Neural crest cell (in vitro differentiated cells): ENCODE measurements around the gene TCP1. TPM values are rescaled to one million over a fixed set of nuclear protein-coding genes. Genes with fewer than 3 reads are reported as not detected.
"Not testable (repeated sequence)": the region's sequence is repeated elsewhere in the genome, so short reads cannot be mapped to it uniquely, and the experiment has no call there.

ENCODE experiments used
- DNase-seq: peaks from one replicate; pipeline ENCODE4 v3.0.0; 2021; ENCODE audit warnings: low read depth, mixed read lengths, low spot score
- H3K27ac Mint-ChIP-seq: one replicate; pipeline ENCODE4 v1.8.0; 2021; ENCODE audit warnings: mild to moderate bottlenecking, mixed read lengths; ENCODE audit not compliant: unreplicated experiment
- H3K27me3 Mint-ChIP-seq: 2 replicates; pipeline ENCODE4 v1.8.0; 2021; ENCODE audit warnings: low read depth, mild to moderate bottlenecking, mixed read lengths
- H3K36me3 Mint-ChIP-seq: 2 replicates; pipeline ENCODE4 v1.8.0; 2021; ENCODE audit warnings: low read depth, mild to moderate bottlenecking, mixed read lengths
- H3K4me1 Mint-ChIP-seq: 2 replicates; pipeline ENCODE4 v1.8.0; 2021; ENCODE audit warnings: mixed read lengths
- H3K4me3 Mint-ChIP-seq: one replicate; pipeline ENCODE4 v1.8.0; 2021; ENCODE audit warnings: mild to moderate bottlenecking, mixed read lengths
- H3K9me3 Mint-ChIP-seq: 2 replicates; pipeline ENCODE4 v1.8.0; 2021; ENCODE audit warnings: mixed read lengths
- total RNA-seq: library from RNA; stranded (reverse); gene quantifications from 2 replicates; pipeline ENCODE4 v1.2.1, GENCODE V29; 2021
- TF ChIP-seq, protein P1 (sequence below): fragments of 200-600 bp; sonication (generic); conservative IDR thresholded peaks from 2 replicates; pipeline ENCODE4 v1.5.0; 2021; ENCODE audit warnings: antibody characterized with exemption, mild to moderate bottlenecking

The TCP1 gene
- total RNA-seq, 1 donor from 2014 or later = 246 TPM

DNA sequence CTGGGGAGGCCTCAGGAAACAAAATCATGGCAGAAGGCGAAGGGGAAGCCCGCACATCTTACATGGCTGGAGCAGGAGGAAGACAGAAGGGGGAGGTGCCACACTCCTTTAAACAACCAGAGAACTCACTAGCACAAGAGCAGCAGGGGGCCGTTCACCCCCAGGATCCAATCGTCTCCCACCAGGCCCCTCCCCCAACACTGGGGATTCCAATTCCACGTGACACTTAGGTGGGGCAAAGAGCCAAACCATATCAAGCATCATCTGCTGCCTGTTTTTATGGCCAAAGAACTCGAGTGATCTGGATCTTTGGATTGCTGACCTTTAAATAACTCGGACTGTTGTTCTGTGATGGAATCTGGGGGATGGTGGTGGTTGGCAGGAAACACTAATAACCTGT lies 38.7 kb upstream of the TCP1 start:
- no peak for DNase-seq
- H3K27me3 Mint-ChIP-seq = no peaks in the 10 kb centered on the region
- H3K4me1 Mint-ChIP-seq = peaks cover 10% of the 10 kb centered on the region
- TF ChIP-seq, protein P1, sequence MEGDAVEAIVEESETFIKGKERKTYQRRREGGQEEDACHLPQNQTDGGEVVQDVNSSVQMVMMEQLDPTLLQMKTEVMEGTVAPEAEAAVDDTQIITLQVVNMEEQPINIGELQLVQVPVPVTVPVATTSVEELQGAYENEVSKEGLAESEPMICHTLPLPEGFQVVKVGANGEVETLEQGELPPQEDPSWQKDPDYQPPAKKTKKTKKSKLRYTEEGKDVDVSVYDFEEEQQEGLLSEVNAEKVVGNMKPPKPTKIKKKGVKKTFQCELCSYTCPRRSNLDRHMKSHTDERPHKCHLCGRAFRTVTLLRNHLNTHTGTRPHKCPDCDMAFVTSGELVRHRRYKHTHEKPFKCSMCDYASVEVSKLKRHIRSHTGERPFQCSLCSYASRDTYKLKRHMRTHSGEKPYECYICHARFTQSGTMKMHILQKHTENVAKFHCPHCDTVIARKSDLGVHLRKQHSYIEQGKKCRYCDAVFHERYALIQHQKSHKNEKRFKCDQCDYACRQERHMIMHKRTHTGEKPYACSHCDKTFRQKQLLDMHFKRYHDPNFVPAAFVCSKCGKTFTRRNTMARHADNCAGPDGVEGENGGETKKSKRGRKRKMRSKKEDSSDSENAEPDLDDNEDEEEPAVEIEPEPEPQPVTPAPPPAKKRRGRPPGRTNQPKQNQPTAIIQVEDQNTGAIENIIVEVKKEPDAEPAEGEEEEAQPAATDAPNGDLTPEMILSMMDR = no peak
- H3K4me3 Mint-ChIP-seq = no peak overlapping the region
- no peaks in the 10 kb centered on the region for H3K36me3 Mint-ChIP-seq
- no peak overlapping the region for H3K27ac Mint-ChIP-seq
- no peaks in the 10 kb centered on the region for H3K9me3 Mint-ChIP-seq

GRCh38 chr6:159826968-159827647 lies 37.7 kb upstream of the TCP1 start:
- no peak overlapping the region for H3K27ac Mint-ChIP-seq
- no peaks in the 10 kb centered on the region for H3K36me3 Mint-ChIP-seq
- H3K4me1 Mint-ChIP-seq = peaks cover 10% of the 10 kb centered on the region
- H3K9me3 Mint-ChIP-seq = no peaks in the 10 kb centered on the region
- TF ChIP-seq, protein P1 = no peak
- H3K27me3 Mint-ChIP-seq = no peaks in the 10 kb centered on the region
- DNase-seq = no peak
- H3K4me3 Mint-ChIP-seq = no peak overlapping the region

- Mint-ChIP-seq H3K27me3 (no peaks in the 10 kb centered on the region), H3K36me3 (no peaks in the 10 kb centered on the region), H3K9me3 (no peaks in the 10 kb centered on the region), H3K27ac (no peak overlapping the region), H3K4me1 (peaks cover 10% of the 10 kb centered on the region), H3K4me3 (no peak overlapping the region)
- no peak for DNase-seq
- TF ChIP-seq, protein P1 = no peak
Observed at GRCh38 chr6:159826004-159826403, 36.6 kb upstream of the TCP1 start.

DNA sequence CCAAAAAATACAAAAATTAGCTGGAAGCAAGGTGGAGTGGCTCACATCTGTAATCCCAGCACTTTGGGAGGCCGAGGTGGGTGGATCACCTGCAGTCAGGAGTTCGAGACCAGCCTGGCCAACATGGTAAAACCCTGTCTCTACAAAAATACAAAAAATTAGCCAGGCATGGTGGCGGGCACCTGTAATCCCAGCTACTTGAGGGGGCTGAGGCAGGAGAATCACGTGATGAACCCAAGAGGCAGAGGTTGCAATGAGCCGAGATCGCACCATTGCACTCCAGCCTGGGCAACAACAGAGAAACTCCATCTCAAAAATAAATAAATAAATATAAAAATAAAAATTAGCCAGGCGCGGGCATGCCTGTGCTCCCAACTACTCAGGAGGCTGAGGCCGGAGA lies 35.3 kb upstream of the TCP1 start:
- not testable (repeated sequence) for H3K9me3 Mint-ChIP-seq, H3K36me3 Mint-ChIP-seq, DNase-seq, H3K4me3 Mint-ChIP-seq, H3K27me3 Mint-ChIP-seq, H3K27ac Mint-ChIP-seq
- peaks cover 14% of the 10 kb centered on the region for H3K4me1 Mint-ChIP-seq

GRCh38 chr6:159823953-159824352 lies 34.6 kb upstream of the TCP1 start:
- Mint-ChIP-seq H3K36me3 (no peaks in the 10 kb centered on the region), H3K4me3 (no peak overlapping the region), H3K27ac (no peak overlapping the region), H3K4me1 (peaks cover 15% of the 10 kb centered on the region), H3K9me3 (no peaks in the 10 kb centered on the region), H3K27me3 (peaks cover 4% of the 10 kb centered on the region)
- TF ChIP-seq, protein P1 = no peak
- no peak for DNase-seq

GRCh38 chr6:159821726-159822125 lies 32.3 kb upstream of the TCP1 start:
- no peak for DNase-seq
- no peaks in the 10 kb centered on the region for H3K9me3 Mint-ChIP-seq
- H3K27me3 Mint-ChIP-seq = peaks cover 6% of the 10 kb centered on the region
- H3K4me3 Mint-ChIP-seq = no peak overlapping the region
- H3K4me1 Mint-ChIP-seq = peaks cover 15% of the 10 kb centered on the region
- no peak overlapping the region for H3K27ac Mint-ChIP-seq
- TF ChIP-seq, protein P1 = no peak
- H3K36me3 Mint-ChIP-seq = no peaks in the 10 kb centered on the region
